Muscle layer of duodenum (tissue), 2 donors: ENCODE results near the gene XCR1.
"Not testable (repeated sequence)": the region's sequence is repeated elsewhere in the genome, so short reads cannot be mapped to it uniquely, and the experiment has no call there.

Experiments used
- H3K27ac ChIP-seq: one replicate; pipeline ENCODE4 v1.7.0; 2013; ENCODE audit warnings: mild to moderate bottlenecking, low read length
- H3K27me3 ChIP-seq: one replicate; pipeline ENCODE4 v1.7.0; 2013; ENCODE audit warnings: low read depth, mild to moderate bottlenecking, control low read depth, low read length
- H3K36me3 ChIP-seq, 2 donors: one replicate each; pipeline ENCODE4 v1.7.0; 2013; ENCODE audit warnings: low read length in 2 of 2, control low read depth in 1 of 2, mild to moderate bottlenecking in 1 of 2; ENCODE audit not compliant: insufficient read depth in 2 of 2, control insufficient read depth in 1 of 2
- H3K4me1 ChIP-seq, 2 donors: one replicate each; pipeline ENCODE4 v1.7.0; 2013; ENCODE audit warnings: low read length in 2 of 2, mild to moderate bottlenecking in 2 of 2, control low read depth in 1 of 2, moderate library complexity in 1 of 2; ENCODE audit not compliant: insufficient read depth in 2 of 2, control insufficient read depth in 1 of 2
- H3K4me3 ChIP-seq, 2 donors: one replicate each; pipeline ENCODE4 v1.7.0; 2013; ENCODE audit warnings: low read length in 2 of 2, low read depth in 1 of 2, mild to moderate bottlenecking in 1 of 2
- H3K9me3 ChIP-seq, 2 donors: one replicate each; pipeline ENCODE4 v1.7.0; 2013; ENCODE audit warnings: low read length in 2 of 2, control low read depth in 1 of 2, mild to moderate bottlenecking in 1 of 2; ENCODE audit not compliant: control insufficient read depth in 1 of 2
- donor health status: healthy.

Gene XCR1

DNA sequence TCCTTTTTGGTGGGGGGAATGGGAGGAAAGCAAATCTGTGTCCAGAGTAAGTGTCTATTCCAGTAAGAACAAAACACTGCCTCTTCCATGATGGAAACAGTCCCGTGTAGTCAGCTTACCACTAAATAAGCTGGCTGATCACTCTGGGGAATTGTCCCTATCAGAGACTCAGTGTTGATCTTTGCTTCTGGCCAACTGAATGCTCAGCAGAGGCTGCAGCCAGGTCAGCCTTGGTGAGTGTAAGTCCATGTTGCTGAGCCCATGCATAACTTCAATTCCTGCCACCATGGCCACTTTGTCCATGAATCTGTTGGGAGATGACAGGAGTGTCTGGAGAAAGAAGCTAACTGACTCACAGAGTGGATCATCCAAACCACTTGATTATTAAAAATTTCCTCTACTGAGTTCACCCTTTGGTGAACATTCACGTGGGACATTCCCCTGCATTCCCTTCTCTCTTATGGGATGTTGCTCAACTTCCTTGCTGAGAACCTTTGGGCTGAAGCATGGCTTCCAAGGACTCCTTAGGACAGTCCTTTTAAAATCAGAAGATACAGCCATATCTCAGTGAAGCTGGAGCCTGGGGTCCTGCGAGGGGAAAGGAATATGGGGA lies 33.9 kb upstream of the XCR1 start:
- Histone ChIP-seq H3K4me1 (peaks cover 0 to 3% of the 10 kb centered on the region in 2 donors), H3K9me3 (no peaks in the 10 kb centered on the region), H3K27me3 (no peaks in the 10 kb centered on the region), H3K36me3 (no peaks in the 10 kb centered on the region), H3K27ac (no peak overlapping the region), H3K4me3 (no peak overlapping the region)

DNA sequence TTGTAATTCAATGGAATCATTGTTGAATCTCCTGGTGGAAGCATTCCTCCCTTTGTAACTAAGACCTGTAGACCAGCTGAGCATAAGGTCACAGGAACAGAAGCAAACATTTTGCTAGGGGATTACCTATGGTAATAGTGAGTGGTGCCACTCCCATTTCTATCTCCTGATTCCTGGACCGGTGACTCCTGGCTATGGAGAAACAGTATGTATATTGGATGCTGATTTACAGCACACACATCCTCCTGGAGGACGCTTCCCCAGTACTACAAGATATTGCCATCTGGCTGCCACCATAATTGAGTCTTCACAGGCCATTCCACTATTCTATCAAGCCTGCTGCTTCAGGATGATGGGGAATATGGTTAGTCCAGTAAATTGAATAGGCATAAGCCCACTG lies 33.3 kb upstream of the XCR1 start:
- H3K36me3 ChIP-seq = no peaks in the 10 kb centered on the region
- H3K27me3 ChIP-seq = peaks cover 4% of the 10 kb centered on the region

DNA sequence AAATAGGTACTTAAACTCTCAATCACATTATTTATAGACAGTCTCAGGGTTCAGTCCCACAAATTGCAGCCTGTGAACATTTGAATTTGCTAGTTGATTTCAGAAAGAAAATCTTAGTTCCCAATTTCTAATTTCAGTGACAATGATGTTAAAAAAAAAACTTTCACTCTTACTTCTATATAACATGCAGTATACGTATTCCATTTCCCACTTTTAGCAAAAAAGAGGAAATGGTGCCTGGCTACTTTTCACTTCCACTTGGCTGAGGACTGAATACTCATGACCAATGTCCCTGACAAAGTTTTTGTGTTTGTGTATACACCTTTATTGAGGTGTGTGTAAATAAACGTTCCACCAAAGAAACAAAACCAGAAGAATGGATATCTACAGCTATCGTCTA lies 32.1 kb upstream of the XCR1 start:
- Histone ChIP-seq H3K27ac (no peak overlapping the region), H3K4me1 (peaks cover 0 to 3% of the 10 kb centered on the region in 2 donors), H3K36me3 (no peaks in the 10 kb centered on the region), H3K9me3 (no peaks in the 10 kb centered on the region), H3K27me3 (peaks cover 7% of the 10 kb centered on the region), H3K4me3 (no peak overlapping the region)

More for the DNA sequence above, 33.3 kb upstream of the XCR1 start:
- no peak overlapping the region for H3K27ac ChIP-seq
- no peaks in the 10 kb centered on the region for H3K9me3 ChIP-seq
- H3K4me1 ChIP-seq = peaks cover 0 to 3% of the 10 kb centered on the region in 2 donors
- no peak overlapping the region for H3K4me3 ChIP-seq

DNA sequence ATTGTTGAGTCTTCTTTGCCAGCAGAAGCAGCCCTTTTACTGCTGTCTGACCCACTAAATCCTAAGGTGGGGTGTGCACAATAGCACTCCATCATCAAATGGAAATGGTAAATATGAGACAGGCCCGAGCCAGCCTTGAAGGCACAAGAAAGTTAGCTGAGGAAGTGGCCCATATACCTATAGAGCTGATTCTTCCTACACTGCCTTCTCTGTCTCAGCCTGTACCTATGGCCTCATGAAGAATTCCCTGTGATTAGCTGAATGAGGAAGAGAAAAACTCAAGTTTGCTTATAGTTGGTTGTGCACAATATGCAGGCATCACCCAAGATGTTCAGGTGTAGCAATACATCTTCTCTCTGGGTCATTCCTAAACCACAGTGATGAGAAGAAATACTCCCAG lies 31.7 kb upstream of the XCR1 start:
- Histone ChIP-seq H3K4me3 (no peak overlapping the region), H3K9me3 (no peaks in the 10 kb centered on the region), H3K27ac (no peak overlapping the region), H3K27me3 (peaks cover 7% of the 10 kb centered on the region), H3K36me3 (no peaks in the 10 kb centered on the region), H3K4me1 (peaks cover 0 to 6% of the 10 kb centered on the region in 2 donors)

DNA sequence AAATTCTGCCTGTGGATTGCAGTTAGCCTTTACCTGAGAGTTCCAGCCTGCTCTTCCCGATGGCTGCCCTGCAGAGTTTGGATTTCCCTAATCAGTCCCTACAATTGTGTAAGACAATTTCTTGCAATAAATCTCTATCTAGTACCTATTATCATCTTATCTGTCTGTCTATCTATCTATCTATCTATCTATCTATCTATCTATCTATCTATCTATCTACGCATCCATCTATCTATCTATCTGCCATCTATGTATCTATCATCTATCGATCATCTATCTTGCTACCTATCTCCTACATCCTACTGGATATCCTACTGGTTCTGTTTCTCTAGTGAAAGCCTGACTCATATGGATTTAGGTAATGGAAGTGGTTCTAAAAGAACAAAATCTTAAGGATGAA lies 30.4 kb upstream of the XCR1 start:
- H3K4me1 ChIP-seq = peaks cover 0 to 6% of the 10 kb centered on the region in 2 donors
- no peaks in the 10 kb centered on the region for H3K9me3 ChIP-seq
- no peak overlapping the region for H3K4me3 ChIP-seq
- no peaks in the 10 kb centered on the region for H3K36me3 ChIP-seq
- no peak overlapping the region for H3K27ac ChIP-seq
- peaks cover 9% of the 10 kb centered on the region for H3K27me3 ChIP-seq

DNA sequence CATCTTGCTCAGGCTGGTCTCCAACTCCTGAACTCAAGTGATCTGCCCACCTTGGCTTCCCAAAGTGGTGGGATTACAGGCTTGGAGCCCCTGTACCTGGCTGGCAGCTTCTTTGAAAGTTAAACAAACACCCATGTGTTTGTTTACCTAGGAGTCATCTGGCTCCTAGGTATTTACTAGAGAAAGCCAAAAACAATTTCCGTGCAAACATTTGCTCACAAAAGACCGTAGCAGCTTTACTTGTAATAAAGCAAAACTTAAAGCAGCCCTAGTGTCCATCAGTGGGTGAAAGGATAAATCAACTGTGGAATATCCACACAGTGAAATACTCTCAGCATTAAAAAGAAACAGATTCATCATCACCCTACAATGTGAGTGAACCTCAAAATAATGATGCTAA lies 29.4 kb upstream of the XCR1 start:
- Histone ChIP-seq H3K4me3 (no peak overlapping the region), H3K4me1 (peaks cover 0 to 3% of the 10 kb centered on the region in 2 donors), H3K36me3 (no peaks in the 10 kb centered on the region), H3K27ac (no peak overlapping the region), H3K9me3 (no peaks in the 10 kb centered on the region), H3K27me3 (peaks cover 12% of the 10 kb centered on the region)

DNA sequence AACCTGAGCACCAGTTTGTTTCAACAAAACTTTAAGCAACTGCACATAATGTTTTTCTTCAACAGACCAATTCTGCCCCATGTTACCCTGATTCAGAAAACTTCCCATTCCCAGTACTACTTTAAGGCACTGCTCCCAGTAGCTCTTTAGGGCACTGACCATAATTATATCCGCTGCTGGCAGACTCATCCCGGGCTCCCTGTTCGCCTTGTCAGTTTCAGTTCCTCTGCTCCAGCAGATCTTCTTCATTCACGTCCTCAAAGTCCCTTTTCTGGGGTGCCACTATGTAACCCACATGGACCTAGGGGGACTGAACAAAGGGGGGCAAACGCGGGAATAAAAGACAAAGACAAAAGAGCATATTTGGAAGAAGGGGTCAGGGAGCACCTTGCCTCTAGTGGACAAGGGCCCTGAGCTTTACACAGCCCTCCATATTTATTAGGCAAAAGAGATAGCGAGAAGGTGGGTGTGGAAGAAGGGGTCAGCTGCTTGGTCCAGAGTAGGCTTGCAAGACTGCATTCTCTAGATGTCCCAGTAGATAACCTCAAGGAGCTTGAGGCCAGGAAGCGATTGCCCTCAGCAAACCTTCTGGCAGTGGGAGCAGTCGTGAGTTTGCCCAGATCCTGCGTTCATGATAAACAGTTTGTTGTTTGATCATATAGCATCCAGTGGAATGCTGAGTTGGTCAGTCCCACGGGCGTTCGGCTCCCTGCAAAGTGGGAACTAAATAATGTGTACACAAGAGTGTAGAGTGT lies 26.7 kb upstream of the XCR1 start:
- not testable (repeated sequence) for H3K27ac ChIP-seq, H3K4me1 ChIP-seq, H3K4me3 ChIP-seq, H3K9me3 ChIP-seq, H3K36me3 ChIP-seq
- H3K27me3 ChIP-seq = peaks cover 12% of the 10 kb centered on the region

DNA sequence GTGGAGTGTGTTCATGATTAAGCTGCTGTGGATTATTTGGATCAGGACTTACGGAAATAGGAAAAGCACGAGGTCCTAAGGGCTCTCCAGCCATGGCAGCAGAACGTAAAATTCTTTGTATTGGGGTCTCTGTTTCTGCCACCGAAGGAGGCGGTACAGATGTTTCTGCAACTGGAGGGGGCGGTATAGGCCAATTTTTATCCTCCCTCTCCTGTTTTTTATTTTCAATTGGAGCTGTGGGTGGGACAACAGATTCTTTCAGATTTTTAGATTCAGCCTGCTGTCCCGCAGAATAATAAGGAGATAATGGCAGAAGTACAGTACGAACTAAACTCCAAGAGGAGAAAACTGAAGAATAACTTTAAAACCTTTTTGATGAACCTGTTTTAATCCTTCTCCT lies 26.0 kb upstream of the XCR1 start:
- H3K27me3 ChIP-seq = peaks cover 12% of the 10 kb centered on the region
- H3K27ac ChIP-seq, H3K9me3 ChIP-seq, H3K36me3 ChIP-seq, H3K4me1 ChIP-seq, H3K4me3 ChIP-seq: not testable (repeated sequence)

DNA sequence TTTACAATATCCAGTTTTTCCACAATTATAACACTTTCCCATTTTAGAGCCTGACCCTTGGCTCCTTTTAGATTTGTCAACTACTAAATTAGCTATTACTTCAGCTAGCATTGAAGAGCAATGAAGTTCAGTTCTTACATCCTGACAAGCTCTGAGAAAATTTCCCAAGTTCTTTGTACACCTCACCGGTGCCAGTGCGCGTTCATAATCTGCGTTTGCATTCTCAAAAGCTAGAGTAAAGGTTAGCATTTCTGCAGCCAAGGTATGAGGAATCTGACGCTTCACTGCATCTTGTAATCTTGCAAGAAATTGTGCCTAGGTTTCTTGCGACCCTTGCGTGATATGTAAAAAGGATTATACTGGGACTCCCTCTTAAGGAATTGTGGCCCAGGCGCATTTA lies 25.2 kb upstream of the XCR1 start:
- no peaks in the 10 kb centered on the region for H3K36me3 ChIP-seq
- peaks cover 12% of the 10 kb centered on the region for H3K27me3 ChIP-seq
- H3K4me3 ChIP-seq = no peak overlapping the region
- peaks cover 0 to 3% of the 10 kb centered on the region in 2 donors for H3K4me1 ChIP-seq
- no peaks in the 10 kb centered on the region for H3K9me3 ChIP-seq
- no peak overlapping the region for H3K27ac ChIP-seq

DNA sequence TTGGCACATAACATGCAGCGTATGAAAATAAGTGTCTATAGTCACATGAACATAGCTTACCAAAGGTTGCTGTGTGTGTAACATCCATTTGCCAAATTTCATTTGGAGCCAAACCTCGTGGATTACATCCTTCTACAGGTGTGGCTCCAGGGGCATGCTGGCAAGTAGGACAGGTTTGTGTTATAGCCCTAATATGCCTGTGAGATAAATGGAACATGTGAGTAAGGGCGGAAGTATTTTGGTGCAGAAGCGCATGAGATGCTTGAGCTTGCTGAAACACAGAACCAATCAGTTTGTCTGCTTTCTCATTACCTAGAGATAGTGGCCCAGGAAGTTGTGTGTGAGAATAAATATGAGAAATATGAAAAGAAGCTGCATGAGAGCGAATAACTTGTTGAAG lies 21.8 kb upstream of the XCR1 start:
- H3K9me3 ChIP-seq = no peaks in the 10 kb centered on the region
- peaks cover 0 to 2% of the 10 kb centered on the region in 2 donors for H3K4me1 ChIP-seq
- H3K36me3 ChIP-seq = no peaks in the 10 kb centered on the region
- peaks cover 5% of the 10 kb centered on the region for H3K27me3 ChIP-seq
- no peak overlapping the region for H3K4me3 ChIP-seq
- H3K27ac ChIP-seq = no peak overlapping the region

DNA sequence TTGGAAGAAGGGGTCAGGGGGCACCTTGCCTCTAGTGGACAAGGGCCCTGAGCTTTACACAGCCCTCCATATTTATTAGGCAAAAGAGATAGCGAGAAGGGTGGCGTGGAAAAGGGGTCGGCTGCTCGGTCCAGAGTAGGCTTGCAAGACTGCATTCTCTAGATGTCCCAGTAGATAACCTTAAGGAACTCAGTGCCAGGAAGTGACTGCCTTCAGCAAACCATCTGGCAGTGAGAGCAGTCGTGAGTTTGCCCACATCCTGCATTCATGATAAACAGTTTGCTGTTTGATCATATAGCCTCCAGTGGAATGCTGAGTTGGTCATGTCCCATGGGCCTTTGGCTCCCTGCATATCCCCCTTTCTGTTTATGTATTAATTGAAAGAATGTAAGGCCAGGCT lies 18.9 kb upstream of the XCR1 start:
- H3K9me3 ChIP-seq, H3K36me3 ChIP-seq, H3K4me3 ChIP-seq, H3K27me3 ChIP-seq, H3K27ac ChIP-seq, H3K4me1 ChIP-seq: not testable (repeated sequence)

DNA sequence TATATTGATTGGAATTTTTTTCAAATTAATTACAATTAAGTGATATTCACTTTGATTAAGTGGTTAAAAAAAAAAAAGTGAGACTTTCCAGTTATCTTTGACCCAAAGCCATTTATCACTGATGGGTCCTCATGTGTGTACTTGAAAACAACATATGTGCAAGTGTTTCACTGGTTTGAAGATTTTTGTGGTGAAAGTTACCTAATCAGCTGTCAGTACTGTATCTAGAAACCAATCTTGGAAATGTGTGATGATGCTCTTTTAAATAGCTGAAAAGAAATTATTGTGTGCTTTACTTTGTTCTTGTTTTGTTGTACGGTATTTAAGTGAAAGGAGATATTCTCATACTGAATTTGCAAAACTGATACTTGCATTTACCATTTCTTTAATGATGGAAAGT lies 11.6 kb upstream of the XCR1 start:
- no peaks in the 10 kb centered on the region for H3K4me1 ChIP-seq
- H3K36me3 ChIP-seq = no peaks in the 10 kb centered on the region
- H3K9me3 ChIP-seq = no peaks in the 10 kb centered on the region
- H3K27me3 ChIP-seq = no peaks in the 10 kb centered on the region
- no peak overlapping the region for H3K27ac ChIP-seq
- no peak overlapping the region for H3K4me3 ChIP-seq
